NK-92 (cell line): ENCODE results near the gene RNF115.
"Not testable (repeated sequence)": the region's sequence is repeated elsewhere in the genome, so short reads cannot be mapped to it uniquely, and the experiment has no call there.

Source experiments
- DNase-seq: peaks from one replicate; lab custom pipeline; 2025; ENCODE audit not compliant: unreplicated experiment; lab: John Stamatoyannopoulos, UW

Gene RNF115

GRCh38 chr1:145782272-145783099, 41.4 kb downstream of the RNF115 start:
- DNase-seq: no peak

- no peak for DNase-seq
These were observed 45.8 kb downstream of the RNF115 start for GRCh38 chr1:145778146-145778540.

- DNase-seq: no peak
These were observed 46.3 kb downstream of the RNF115 start for GRCh38 chr1:145777357-145778145.

- no peak for DNase-seq
These were observed 50.5 kb downstream of the RNF115 start for GRCh38 chr1:145773423-145773822.

GRCh38 chr1:145771056-145771455, 52.8 kb downstream of the RNF115 start:
- no peak for DNase-seq

- not testable (repeated sequence) for DNase-seq
These were observed 55.9 kb downstream of the RNF115 start for GRCh38 chr1:145768004-145768403.

GRCh38 chr1:145766926-145767325, 57.0 kb downstream of the RNF115 start:
- not testable (repeated sequence) for DNase-seq

- not testable (repeated sequence) for DNase-seq
These were observed 58.1 kb downstream of the RNF115 start for GRCh38 chr1:145765585-145766360.

- not testable (repeated sequence) for DNase-seq
These were observed 58.8 kb downstream of the RNF115 start for GRCh38 chr1:145765127-145765526.

- not testable (repeated sequence) for DNase-seq
These were observed 59.5 kb downstream of the RNF115 start for GRCh38 chr1:145764231-145764940.

GRCh38 chr1:145762001-145762400, 61.9 kb downstream of the RNF115 start:
- not testable (repeated sequence) for DNase-seq

GRCh38 chr1:145761498-145761897, 62.4 kb downstream of the RNF115 start:
- not testable (repeated sequence) for DNase-seq

GRCh38 chr1:145760395-145760949, 63.4 kb downstream of the RNF115 start:
- DNase-seq: not testable (repeated sequence)

GRCh38 chr1:145759721-145760120, 64.2 kb downstream of the RNF115 start:
- no peak for DNase-seq

- no peak for DNase-seq
These were observed 65.3 kb downstream of the RNF115 start for GRCh38 chr1:145758575-145758974.

- DNase-seq: no peak
These were observed 65.8 kb downstream of the RNF115 start for GRCh38 chr1:145758116-145758515.

GRCh38 chr1:145757420-145757819, 66.5 kb downstream of the RNF115 start:
- no peak for DNase-seq

- no peak for DNase-seq
These were observed 72.3 kb downstream of the RNF115 start for GRCh38 chr1:145751491-145752037.

- DNase-seq: no peak
These were observed 73.5 kb downstream of the RNF115 start for GRCh38 chr1:145750426-145750825.
